ENCODE results near the gene NDUFAB1. TPM values are rescaled to one million over a fixed set of nuclear protein-coding genes. Genes with fewer than 3 reads are reported as not detected.

Gene NDUFAB1
- total and polyA plus RNA-seq, 2 of the 13 experiments (the other 11 are each of a cell fraction or from before 2014, with no cell fraction given): 221 to 601 TPM

DNA sequence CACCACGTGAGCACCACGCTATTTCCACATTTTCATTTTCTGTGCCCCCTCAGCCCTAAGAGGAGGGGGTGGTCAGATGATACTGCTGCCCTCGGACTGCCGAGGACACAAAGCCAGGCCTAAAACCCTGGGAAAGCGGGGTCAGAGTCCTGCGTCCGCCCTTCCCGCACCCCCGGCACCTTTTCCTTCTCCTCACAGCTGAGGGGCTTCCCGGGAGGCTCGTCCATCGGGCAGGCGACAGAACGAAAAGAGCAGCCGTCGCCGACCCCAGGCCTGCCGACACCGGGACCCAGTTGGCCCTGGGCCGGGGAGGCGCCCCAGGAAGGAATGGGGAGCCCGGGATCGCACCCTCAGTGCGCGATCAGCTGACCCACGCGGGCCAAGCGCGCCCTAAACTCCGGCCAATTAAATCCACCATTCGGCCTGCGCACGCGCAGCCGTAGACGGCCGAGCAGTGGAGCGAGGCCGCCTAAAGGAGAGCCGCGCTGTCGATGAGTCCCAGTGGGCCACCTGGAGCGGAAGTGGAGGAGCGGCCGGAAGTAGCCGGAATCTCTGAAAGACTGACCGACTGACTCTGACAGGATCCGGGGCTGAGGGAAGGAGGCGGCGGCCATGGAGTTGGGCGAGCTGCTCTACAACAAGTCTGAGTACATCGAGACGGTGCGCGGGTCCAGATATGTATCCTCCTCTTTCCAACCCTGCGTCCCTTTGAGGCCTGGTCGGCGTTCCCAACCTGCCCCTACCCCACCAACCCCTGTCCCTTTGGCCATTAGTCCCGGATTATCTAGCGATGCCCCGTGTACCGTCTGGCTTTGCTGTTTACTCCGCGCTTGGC lies 45.0 kb upstream of the NDUFAB1 start, which contains the start of the genes DCTN5 and PALB2 (continued):
- TF ChIP-seq IKZF1 (IDR thresholded peaks at IDR 0.05) (no peak), CBX2 (IDR thresholded peaks at IDR 0.05; ENCODE audit: low read depth, low read length) (no peak), CBX2 (CRISPR knock-in tag; IDR thresholded peaks at IDR 0.05; ENCODE audit: low read depth) (no peak), JUNB (CRISPR knock-in tag; IDR thresholded peaks at IDR 0.05; ENCODE audit: borderline replicate concordance) (no peak), ZNF775 (CRISPR knock-in tag; IDR thresholded peaks at IDR 0.05; ENCODE audit: borderline replicate concordance) (peak; percentile 33; the same call in 1 of the 2 replicates), ZNF24 (IDR thresholded peaks at IDR 0.05) (no peak), HDAC1 (CRISPR knock-in tag; IDR thresholded peaks at IDR 0.05) (peak; percentile 99), ZNF678 (CRISPR knock-in tag; IDR thresholded peaks at IDR 0.05) (no peak), KAT7 (CRISPR knock-in tag; IDR thresholded peaks at IDR 0.05; ENCODE audit: borderline replicate concordance) (no peak; the same call in 1 of the 2 replicates), ZBTB42 (CRISPR knock-in tag; IDR thresholded peaks at IDR 0.05) (peak; percentile 71; the same call in 1 of the 2 replicates), KLF16 (CRISPR knock-in tag; IDR thresholded peaks at IDR 0.05) (peak; percentile 85 to 97), RFX1 (IDR thresholded peaks at IDR 0.05) (no peak; the same call in 1 of the 2 replicates)
- TF ChIP-seq, protein P1, sequence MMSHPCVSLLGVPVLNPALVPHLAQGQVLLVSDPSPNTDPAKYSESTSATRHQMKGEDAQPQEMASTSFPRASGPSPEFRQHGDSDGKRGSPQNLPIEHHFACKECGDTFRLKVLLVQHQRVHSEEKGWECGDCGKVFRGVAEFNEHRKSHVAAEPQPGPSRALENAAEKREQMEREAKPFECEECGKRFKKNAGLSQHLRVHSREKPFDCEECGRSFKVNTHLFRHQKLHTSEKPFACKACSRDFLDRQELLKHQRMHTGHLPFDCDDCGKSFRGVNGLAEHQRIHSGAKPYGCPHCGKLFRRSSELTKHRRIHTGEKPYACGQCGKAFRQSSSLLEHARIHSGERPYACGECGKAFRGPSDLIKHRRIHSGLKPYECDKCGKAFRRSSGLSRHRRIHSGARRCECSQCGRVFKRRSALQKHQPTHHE (CRISPR knock-in tag; IDR thresholded peaks at IDR 0.05; ENCODE audit: borderline replicate concordance): peak; percentile 99
- TF ChIP-seq, protein P2, sequence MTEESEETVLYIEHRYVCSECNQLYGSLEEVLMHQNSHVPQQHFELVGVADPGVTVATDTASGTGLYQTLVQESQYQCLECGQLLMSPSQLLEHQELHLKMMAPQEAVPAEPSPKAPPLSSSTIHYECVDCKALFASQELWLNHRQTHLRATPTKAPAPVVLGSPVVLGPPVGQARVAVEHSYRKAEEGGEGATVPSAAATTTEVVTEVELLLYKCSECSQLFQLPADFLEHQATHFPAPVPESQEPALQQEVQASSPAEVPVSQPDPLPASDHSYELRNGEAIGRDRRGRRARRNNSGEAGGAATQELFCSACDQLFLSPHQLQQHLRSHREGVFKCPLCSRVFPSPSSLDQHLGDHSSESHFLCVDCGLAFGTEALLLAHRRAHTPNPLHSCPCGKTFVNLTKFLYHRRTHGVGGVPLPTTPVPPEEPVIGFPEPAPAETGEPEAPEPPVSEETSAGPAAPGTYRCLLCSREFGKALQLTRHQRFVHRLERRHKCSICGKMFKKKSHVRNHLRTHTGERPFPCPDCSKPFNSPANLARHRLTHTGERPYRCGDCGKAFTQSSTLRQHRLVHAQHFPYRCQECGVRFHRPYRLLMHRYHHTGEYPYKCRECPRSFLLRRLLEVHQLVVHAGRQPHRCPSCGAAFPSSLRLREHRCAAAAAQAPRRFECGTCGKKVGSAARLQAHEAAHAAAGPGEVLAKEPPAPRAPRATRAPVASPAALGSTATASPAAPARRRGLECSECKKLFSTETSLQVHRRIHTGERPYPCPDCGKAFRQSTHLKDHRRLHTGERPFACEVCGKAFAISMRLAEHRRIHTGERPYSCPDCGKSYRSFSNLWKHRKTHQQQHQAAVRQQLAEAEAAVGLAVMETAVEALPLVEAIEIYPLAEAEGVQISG (CRISPR knock-in tag; IDR thresholded peaks at IDR 0.05): peak; percentile 97
- TF ChIP-seq, protein P3, sequence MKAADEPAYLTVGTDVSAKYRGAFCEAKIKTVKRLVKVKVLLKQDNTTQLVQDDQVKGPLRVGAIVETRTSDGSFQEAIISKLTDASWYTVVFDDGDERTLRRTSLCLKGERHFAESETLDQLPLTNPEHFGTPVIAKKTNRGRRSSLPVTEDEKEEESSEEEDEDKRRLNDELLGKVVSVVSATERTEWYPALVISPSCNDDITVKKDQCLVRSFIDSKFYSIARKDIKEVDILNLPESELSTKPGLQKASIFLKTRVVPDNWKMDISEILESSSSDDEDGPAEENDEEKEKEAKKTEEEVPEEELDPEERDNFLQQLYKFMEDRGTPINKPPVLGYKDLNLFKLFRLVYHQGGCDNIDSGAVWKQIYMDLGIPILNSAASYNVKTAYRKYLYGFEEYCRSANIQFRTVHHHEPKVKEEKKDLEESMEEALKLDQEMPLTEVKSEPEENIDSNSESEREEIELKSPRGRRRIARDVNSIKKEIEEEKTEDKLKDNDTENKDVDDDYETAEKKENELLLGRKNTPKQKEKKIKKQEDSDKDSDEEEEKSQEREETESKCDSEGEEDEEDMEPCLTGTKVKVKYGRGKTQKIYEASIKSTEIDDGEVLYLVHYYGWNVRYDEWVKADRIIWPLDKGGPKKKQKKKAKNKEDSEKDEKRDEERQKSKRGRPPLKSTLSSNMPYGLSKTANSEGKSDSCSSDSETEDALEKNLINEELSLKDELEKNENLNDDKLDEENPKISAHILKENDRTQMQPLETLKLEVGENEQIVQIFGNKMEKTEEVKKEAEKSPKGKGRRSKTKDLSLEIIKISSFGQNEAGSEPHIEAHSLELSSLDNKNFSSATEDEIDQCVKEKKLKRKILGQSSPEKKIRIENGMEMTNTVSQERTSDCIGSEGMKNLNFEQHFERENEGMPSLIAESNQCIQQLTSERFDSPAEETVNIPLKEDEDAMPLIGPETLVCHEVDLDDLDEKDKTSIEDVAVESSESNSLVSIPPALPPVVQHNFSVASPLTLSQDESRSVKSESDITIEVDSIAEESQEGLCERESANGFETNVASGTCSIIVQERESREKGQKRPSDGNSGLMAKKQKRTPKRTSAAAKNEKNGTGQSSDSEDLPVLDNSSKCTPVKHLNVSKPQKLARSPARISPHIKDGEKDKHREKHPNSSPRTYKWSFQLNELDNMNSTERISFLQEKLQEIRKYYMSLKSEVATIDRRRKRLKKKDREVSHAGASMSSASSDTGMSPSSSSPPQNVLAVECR (CRISPR knock-in tag; IDR thresholded peaks at IDR 0.05; ENCODE audit: borderline replicate concordance): peak; percentile 95
- TF ChIP-seq, protein P4, sequence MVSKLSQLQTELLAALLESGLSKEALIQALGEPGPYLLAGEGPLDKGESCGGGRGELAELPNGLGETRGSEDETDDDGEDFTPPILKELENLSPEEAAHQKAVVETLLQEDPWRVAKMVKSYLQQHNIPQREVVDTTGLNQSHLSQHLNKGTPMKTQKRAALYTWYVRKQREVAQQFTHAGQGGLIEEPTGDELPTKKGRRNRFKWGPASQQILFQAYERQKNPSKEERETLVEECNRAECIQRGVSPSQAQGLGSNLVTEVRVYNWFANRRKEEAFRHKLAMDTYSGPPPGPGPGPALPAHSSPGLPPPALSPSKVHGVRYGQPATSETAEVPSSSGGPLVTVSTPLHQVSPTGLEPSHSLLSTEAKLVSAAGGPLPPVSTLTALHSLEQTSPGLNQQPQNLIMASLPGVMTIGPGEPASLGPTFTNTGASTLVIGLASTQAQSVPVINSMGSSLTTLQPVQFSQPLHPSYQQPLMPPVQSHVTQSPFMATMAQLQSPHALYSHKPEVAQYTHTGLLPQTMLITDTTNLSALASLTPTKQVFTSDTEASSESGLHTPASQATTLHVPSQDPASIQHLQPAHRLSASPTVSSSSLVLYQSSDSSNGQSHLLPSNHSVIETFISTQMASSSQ (IDR thresholded peaks at IDR 0.05; ENCODE audit: low read depth): peak; percentile 43
- TF ChIP-seq, protein P4 (CRISPR knock-in tag; IDR thresholded peaks at IDR 0.05; ENCODE audit: borderline replicate concordance): peak; percentile 84; the same call in 1 of the 2 replicates

All from HepG2 (cell line).